Measurements from ENCODE around the gene RNF151.
"Not testable (repeated sequence)": the region's sequence is repeated elsewhere in the genome, so short reads cannot be mapped to it uniquely, and the experiment has no call there.

RNF151 gene

DNA sequence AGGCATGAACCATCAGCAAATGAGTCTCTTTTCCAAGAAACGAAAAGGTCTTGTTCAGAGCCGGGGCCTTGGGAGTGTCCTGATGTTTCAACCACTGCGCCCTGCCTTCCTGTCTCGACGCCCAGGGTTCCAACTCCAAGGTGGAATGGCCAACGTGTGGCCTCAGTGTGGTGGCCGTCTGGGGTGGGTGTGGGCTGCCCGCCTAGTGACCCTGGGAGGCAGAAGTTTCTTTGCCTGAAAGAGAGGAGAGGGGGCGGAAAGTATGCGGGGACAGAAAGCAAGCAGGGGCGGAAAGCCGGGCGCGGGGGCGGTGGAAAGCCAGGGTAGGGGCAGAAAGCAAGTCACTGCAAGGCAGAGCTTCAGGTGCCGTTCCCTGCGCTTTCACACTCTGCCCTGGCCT is 27.7 kb upstream of the RNF151 start:
- DNase-seq (ENCODE audit: low read depth), result no peak

DNA sequence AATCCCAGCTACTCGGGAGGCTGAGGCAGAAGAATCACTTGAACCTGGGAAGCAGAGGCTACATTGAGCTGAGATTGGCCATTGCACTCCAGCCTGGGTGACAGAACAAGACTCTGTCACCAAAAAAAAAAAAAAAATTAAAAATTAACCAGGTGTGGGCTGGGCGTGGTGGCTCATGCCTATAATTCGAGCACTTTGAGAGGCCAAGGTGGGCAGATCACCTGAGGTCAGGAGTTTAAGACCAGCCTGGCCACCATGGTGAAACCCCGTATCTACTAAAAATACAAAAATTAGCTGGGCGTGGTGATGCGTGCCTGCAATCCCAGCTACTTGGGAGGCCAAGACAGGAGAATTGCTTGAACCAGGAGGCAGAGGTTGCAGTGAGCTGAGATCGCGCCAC is 26.8 kb upstream of the RNF151 start:
- not testable (repeated sequence) for DNase-seq (ENCODE audit: low read depth)

DNA sequence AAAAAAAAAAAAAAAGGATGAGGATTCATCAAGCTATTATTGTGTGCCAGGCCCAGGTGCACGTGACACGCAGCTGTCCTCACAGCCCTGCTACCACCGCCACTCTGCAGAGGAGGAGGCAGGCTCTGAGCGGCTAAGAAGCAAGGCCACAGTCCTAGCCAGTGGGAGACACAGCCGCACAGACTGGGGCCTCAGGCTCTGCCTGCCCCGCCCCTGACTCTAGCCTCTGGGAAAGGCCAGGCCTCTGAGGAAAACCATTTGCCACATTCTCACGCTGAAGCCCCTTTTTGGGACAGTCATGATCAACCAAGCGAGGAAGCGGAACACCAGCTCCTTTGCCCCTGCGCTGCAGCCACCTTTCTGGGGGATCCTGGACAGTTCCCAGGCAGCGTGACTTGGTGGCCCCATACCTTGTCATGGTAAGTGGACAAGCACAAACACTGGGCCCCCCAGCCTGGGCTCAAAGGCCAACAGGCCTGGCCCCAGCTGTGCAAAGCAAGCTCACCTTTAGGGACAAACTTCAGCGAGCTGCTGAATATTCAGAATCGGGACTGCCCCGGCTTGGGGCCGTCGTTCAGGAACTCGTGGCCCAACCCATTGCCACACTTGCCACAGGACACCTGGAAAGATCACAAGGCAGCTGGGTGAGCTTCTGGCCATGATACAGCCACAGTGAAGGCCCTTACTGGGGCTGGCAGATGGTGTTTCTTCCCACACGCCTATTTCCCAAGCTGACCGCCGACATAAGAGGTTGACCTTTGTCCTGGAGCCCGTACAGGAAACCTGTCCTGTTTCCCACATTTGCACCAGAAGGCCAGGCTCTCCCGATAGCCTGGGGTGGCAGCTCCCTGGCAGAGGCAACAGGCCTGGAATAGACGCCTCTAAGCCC is 26.1 kb upstream of the RNF151 start:
- DNase-seq (ENCODE audit: low read depth), result no peak

DNA sequence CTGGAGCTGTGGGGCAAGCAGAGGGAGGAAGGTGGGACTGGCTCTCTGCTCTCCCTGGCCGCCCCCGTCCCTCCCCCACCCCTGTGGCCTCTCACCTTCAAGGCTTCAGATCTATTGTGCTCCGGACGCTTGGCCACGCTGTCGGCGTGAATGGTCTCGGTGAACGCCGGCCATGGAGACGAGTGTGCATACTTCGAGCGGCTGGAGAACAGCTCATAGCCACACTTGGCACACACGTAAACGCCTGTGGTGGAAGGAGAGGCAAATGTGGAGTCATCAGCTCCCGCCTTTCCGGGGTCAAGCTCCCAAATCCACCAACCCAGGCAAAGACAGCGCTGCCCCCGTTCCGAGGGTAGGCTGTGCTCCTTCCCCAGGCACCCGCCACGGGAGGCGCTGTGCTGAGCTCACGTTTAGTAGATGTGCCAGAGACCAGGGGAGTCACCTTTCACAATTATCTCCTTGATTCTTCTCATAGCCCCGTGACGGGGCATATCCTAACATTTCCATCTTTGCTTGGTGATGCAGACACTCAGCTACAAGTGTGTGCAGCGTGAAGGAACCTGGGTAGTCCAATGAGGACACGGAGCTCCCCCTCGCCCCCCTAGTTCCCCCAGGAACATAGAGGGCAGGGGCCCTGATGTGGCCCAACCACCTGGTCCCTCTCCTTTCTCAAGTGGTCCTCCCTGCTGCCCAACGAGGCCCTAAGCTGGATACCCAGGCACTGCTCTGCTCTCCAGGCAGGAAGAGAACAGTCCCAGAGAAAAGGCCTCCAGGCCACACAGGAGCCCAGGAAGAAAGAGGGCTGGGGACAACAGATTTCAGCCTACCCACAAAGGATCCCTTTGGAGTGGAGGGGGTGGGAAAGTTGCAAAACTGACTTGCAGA is 25.3 kb upstream of the RNF151 start:
- no peak for DNase-seq (ENCODE audit: low read depth)

DNA sequence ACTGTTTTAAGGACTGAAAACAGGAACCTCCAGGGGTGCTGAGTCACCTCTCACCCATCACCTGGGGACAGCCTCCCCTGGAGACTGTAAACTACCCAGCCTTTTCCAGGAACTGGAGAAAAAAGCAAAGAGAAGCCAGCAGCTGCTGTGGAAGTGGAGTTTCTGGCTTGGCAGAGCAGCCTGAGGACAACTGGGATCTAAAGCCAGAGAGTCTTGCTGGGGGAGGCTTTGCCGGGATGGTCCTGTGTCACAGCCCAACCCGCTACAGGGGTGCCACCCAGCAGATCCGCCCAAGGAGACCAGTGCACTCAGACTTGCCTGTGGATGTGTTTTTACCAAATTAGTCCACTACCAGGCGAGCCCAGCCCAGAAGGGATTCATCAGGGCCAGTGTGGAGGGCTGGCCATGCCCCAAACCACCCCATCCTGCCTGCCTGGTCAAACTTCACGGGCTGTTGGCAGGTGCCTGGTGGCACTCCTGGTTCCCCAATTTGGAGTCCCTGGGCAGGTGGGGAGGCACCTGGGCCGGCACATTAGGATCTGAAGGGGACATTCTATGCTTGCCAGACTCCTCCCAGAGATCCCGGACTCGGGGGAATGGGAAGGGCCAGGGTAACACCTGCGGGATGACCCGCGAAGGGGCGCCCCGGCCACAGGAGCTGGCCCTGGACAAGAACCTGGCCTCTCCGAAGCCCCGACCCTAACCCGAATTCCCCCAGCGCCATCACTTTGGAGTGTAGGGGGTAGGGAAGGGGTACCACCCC is 24.4 kb upstream of the RNF151 start:
- no peak for DNase-seq (ENCODE audit: low read depth)

DNA sequence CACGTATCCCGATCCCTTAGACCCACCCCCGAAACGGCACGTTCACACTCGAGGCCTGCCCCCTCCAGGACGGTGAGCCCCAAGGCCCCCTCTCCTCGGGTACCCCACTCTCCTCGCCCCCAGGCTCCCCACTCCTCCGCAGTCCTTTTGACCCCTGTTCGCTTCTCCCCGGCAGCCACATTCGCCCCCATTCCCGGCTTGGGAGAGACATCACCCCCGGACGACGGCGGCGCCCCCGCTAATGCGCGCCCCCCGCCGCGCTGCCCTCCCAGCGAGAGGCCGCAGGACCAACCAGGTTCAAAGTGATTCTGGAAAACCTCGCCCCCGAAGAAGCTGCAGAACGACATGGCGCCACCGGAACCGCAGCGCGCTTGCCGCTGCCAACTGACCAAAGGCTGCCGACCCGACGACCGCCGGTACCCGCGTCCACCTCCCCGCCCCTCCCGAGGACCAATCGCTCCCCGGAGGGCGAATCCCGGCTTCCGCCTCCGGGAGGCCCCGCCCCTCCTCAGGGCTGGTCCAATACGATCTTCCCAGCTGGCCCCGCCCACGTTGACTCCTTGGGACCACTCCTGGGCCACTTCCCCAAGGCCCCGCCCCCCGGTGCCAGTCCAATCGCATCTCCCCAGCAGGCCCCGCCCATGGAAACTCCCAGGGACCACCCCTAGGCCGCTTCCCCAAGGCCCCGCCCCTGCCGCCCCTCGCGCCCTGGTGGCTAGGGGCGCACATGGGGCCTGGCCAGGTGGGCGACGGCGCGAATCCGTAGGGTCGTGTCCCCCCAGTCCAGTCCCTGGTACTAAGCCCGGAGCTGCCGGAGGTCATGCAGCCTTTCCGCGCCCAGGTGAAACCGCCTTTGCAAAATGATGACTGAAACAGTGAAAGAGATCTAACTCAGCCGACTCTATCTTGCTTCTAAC is 23.6 kb upstream of the RNF151 start, which contains the start of gene MSRB1:
Gene MSRB1 (minus strand): TSS at position 390 of the 917 bp plus-strand sequence. CDS start 43 bp downstream, at position 347.
- peak; percentile 98 for DNase-seq (ENCODE audit: low read depth)

DNA sequence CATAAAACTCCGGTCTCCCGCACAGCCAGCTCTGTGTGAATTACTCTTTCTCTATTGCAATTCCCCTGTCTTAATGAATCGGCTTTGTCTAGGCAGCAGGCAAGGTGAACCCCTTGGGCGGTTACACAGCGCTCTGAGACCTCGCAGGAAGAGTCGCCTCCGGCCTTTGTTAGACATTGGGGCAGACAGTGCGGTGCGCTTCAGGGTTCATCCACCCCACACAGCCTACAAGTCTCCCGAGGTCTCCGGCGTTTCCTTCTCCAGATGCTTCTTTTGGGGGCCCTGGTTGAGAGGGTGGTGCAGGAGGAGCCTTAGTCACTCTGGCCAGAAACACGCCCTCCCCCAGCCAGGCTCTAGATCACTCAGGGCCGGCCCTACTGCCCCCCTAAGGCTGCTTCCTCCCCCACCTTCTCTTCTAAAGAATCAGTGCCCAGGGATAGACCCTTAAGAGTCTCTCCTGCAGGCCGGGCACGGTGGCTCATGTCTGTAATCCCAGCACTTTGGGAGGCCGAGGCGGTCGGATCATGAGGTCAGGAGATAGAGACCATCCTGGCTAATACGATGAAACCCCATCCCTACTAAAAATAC is 21.9 kb upstream of the RNF151 start:
- no peak for DNase-seq (ENCODE audit: low read depth)

DNA sequence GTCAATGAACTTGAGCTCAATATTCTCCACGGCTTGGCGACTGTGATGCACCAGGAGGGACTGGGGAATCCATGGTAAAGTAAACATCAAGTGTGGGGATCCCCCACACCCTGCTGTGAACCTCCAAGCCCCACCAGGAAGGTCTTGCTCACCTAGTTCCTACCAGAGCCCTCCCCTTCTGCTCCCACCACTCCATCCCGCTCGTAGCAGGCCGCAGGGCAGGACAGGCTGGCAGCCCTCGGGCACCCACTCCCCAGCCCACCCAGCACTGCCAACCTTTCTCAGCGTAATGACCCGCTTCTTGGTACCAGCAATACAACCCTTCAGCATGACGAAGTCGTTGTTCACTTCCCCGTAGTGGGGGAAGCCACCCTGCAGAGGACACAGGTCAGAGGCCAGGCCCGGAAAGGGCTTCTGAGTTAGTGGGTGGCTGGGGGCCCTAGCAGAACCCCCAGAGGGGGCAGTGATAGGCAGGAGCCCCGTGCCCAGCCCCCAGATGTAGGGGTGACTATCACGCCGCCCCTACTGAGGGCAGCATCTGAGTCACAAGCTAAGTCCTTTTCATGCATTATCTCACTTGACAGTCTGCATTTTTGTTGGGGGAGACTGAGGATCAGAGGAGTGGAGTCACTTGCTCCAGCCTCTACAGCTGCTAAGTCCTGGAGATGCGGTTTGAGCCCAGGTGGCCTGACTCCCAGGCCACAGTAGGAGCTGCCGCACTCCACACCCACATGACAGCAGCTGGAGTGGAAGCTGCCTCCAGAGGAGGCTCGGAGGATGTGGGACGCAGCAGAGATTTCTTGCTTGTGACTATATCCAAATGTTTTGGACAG is 20.9 kb upstream of the RNF151 start:
- DNase-seq (ENCODE audit: low read depth), result no peak

DNA sequence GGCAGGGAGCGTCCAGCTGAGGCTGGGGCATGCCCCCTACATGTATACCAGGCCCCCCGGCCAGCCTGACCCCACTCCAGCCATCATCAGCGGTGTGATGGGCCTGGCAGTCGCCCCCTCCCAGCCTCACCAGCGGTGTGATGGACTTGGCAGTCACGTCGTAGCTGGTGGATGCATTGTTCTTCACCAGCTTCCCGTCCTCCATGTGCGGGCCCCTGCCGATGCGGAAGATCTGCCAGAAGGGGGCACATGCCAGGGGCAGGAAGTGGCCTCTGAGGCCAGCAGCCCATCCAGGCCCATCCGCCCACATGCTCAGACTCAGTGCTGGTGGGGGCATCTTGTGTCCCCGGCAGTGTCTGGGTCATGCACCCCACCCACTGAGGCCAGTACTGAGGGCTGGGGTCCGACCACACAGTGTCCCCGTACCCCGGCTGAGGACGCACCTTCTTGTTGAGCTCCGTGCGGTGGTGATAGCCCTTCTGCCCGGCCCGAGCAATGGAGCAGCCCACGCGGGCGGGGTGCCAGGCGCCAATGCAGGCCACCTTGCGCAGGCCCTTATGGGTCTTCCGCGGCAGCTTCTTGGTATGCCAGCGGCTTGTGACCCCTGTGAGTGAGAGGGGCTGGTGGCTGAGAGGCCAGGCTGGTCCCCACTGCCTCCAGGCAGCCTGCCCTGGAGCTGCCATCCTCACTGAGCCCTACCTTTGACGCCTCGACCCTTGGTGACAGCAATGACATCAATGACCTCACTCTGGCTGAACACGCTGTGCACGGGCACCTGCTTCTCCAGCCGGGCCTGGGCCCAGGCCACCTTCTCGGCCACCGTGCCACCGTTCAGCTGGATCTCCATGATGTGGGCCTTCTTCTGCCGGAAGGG is 19.9 kb upstream of the RNF151 start:
- no peak for DNase-seq (ENCODE audit: low read depth)

DNA sequence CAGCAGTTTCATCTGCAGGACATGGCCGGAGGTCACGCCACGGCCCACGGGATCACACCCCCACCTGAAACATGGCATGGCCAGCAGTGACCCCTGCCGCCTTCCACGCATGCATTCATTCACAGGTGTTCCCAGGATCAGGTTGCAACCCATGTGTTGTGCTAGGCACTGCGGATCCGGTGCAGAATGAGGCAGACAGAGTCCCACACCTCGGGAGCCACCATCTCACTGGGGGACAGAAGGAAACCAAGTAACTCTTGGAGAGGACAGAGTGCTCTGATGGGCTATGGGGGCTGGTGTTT is 19.3 kb upstream of the RNF151 start:
- no peak for DNase-seq (ENCODE audit: low read depth)

DNA sequence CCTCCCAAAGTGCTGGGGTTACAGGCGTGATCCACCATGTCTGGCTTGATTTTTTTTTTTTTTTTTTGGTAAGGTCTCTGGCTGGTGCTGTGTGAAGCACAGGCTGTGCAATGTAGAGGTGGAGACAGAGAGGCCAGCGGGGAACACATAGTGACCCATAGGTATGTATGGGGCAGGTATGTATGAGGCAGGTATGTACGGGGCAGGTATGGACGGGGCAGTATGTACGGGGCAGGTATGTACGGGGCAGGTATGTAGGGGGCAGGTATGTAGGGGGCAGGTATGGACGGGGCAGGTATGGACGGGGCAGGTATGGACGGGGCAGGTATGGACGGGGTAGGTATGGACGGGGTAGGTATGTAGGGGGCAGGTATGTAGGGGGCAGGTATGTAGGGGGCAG is 17.1 kb upstream of the RNF151 start:
- no peak for DNase-seq (ENCODE audit: low read depth)

DNA sequence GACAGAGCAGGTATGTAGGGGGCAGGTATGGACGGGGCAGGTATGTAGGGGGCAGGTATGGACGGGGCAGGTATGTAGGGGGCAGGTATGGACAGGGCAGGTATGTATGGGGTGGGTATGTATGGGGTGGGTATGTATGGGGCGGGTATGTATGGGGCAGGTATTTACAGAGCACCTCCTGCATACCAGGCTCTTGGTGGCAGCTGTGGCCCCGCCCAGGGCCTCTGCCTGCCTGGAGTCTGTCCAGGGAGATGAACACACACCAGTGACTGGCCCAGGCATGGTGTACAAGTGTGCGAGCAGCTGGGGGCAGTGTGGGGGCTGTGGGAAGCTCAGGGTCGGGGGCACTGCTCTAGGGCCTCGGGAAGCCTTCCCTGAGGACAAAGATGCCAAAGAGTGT is 16.6 kb upstream of the RNF151 start:
- no peak for DNase-seq (ENCODE audit: low read depth)

DNA sequence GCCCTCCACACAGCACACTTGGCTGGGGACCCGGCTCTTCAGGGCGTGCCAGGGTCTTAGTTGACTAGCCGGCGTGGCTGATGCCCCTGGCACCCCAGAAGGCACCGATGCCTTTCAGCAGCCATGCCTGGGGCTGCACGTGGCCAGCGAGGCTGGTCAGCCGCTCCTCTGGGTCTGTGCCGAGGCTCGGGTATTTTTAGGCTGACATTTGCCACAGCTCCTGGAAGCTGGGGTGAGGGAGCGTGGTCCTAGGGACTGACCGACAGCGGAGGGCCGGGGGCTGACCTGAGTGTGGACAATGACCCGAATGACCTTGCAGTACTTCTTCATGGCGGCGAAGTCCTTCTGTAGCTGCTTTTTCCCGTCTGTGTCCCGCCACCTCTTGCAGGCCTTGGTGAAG is 16.1 kb upstream of the RNF151 start:
- DNase-seq (ENCODE audit: low read depth), result no peak

DNA sequence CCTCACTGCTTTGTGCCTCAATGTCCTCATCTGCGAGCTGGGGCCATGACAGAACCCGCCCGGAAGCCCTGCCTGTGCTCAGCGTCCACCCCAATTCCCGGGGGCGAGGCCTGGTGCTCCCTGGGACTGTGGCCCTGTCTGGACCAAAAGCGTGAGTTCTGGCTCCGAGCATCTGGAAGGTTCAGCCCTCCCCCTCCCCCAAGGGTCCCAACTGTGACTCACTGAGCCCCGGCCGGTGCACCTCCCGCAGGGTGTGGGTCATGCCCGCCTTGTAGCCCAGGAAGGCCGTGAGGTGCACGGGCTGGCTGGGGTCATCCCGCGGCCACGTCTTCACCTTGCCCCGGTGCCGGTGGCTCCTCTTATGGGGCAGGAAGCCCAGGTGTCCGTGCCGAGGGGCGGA is 12.9 kb upstream of the RNF151 start:
- DNase-seq (ENCODE audit: low read depth), result no peak

DNA sequence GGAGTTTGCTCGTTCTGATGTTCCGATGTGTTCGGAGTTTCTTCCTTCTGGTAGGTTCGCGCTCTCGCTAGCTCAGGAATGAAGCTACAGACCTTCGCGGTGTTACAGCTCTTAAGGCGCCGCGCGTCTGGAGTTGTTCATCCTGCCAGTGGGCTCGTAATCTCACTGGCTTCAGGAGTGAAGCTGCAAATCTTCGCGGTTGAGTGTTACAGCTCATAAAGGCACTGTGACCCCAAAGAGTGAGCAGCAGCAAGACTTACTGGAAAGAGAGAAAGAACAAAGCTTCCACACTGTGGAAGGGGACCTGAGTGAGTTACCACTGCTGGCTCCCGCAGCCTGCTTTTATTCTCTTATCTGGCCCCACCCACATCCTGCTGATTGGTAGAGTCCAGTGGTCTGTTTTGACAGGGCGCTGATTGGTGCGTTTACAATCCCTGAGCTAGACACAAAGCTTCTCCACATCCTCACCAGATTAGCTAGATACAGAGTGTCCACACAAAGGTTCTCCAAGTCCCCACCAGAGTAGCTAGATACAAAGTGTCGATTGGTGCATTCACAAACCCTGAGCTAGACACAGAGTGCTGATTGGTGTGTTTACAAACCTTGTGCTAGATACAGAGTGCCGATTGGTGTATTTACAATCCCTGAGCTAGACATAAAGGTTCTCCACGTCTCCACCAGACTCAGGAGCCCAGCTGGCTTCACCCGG is 9.1 kb upstream of the RNF151 start:
- DNase-seq (ENCODE audit: low read depth), result not testable (repeated sequence)

DNA sequence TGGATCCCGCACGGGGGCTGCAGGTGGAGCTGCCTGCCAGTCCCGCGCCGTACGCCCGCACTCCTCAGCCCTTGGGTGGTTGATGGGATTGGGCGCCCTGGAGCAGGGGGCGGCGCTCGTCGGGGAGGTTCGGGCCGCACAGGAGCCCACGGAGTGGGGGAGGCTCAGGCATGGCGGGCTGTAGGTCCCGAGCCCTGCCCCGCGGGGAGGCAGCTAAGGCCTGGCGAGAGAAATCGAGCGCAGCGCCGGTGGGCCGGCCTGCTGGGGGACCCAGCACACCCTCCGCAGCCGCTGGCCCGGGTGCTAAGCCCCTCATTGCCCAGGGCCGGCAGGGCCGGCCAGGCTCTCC is 8.5 kb upstream of the RNF151 start:
- DNase-seq (ENCODE audit: low read depth), result not testable (repeated sequence)

DNA sequence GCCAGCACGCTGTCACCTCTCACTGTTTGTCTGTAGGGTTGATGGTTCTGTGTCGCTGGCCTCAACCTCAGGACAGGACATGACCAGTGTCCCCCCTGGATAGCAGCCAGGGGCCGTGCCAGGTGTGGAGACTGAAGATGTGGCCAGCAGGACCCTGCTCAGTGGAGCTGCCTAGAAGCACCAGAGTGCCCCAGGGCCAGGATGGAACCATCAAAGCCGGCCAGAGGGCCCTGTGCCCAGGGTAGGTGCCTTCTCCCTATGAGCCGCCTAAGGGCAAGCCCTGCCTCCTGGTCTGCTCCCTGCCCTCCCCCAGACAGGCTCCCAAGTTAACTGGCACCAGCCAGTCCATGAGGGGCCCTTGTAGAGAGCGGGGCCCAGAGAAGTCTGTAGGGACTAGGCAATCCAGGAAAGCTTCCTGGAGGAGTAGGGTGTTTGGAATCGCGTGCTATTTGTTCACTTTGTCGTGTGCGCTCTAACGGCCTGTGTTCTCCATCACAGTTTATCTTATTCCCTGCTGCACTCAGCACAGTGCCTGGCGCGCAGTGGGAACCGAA is 7.9 kb upstream of the RNF151 start:
- no peak for DNase-seq (ENCODE audit: low read depth)

Measured in fibroblast of the conjunctiva (primary cell).